SK-N-SH (cell line): Measurements from ENCODE around the gene LIPE.

Source experiments
- MXI1 ChIP-seq: IDR thresholded peaks from 2 replicates; pipeline ENCODE4 v1.6.1; 2012; ENCODE audit warnings: mild to moderate bottlenecking, low read depth, low read length, improper control_type of control experiment
- SIN3A ChIP-seq: IDR thresholded peaks from 2 replicates; pipeline ENCODE4 v1.6.1; 2012; ENCODE audit warnings: low read depth, mild to moderate bottlenecking, low read length, moderate library complexity, borderline replicate concordance
- TF ChIP-seq, protein P1 (sequence below): IDR thresholded peaks from 2 replicates; pipeline ENCODE4 v1.6.1; 2012; ENCODE audit warnings: mild to moderate bottlenecking, low read depth, low read length, moderate library complexity
- TF ChIP-seq, protein P2 (sequence below): fragments of 150-350 bp; IDR thresholded peaks from 2 replicates; pipeline ENCODE4 v1.6.1; 2017; ENCODE audit warnings: antibody characterized with exemption, low read length, low read depth, borderline replicate concordance

DNA sequence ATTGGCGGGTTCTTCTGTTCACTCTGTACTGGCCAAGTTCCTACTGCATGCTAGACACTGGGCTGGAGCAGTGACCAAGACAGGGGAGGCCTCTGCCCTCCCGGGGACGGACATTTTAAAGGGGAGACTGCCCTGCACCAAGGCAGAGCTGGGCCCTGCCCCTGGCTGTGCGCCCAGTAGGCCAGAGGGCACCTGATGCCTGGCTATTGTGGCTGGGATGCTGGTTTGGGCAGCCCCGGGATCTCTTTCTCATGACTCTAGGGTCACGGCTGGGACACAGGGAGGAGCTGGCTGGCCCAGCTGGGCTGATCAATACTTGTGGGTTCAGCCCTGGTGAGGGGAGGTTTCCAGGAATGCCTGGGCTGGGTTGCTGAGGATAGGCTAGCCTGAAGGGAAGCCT lies 17.7 kb downstream of the LIPE start:
- TF ChIP-seq, protein P1, sequence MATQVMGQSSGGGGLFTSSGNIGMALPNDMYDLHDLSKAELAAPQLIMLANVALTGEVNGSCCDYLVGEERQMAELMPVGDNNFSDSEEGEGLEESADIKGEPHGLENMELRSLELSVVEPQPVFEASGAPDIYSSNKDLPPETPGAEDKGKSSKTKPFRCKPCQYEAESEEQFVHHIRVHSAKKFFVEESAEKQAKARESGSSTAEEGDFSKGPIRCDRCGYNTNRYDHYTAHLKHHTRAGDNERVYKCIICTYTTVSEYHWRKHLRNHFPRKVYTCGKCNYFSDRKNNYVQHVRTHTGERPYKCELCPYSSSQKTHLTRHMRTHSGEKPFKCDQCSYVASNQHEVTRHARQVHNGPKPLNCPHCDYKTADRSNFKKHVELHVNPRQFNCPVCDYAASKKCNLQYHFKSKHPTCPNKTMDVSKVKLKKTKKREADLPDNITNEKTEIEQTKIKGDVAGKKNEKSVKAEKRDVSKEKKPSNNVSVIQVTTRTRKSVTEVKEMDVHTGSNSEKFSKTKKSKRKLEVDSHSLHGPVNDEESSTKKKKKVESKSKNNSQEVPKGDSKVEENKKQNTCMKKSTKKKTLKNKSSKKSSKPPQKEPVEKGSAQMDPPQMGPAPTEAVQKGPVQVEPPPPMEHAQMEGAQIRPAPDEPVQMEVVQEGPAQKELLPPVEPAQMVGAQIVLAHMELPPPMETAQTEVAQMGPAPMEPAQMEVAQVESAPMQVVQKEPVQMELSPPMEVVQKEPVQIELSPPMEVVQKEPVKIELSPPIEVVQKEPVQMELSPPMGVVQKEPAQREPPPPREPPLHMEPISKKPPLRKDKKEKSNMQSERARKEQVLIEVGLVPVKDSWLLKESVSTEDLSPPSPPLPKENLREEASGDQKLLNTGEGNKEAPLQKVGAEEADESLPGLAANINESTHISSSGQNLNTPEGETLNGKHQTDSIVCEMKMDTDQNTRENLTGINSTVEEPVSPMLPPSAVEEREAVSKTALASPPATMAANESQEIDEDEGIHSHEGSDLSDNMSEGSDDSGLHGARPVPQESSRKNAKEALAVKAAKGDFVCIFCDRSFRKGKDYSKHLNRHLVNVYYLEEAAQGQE, result no peak
- TF ChIP-seq SIN3A (no peak), MXI1 (no peak)
- TF ChIP-seq, protein P2, sequence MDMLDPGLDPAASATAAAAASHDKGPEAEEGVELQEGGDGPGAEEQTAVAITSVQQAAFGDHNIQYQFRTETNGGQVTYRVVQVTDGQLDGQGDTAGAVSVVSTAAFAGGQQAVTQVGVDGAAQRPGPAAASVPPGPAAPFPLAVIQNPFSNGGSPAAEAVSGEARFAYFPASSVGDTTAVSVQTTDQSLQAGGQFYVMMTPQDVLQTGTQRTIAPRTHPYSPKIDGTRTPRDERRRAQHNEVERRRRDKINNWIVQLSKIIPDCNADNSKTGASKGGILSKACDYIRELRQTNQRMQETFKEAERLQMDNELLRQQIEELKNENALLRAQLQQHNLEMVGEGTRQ, result no peak
